ENCODE data around the gene FGF23.

- TF ChIP-seq MAZ (IDR thresholded peaks at IDR 0.05; ENCODE audit: borderline replicate concordance, low read depth, low read length) = no peak
- TF ChIP-seq CTCF (conservative IDR thresholded peaks at IDR 0.05; ENCODE audit: low read depth, low read length) = no peak
- TF ChIP-seq USF2 (IDR thresholded peaks at IDR 0.05; ENCODE audit: low read depth, low read length) = no peak
- no peak for TF ChIP-seq POLR2A (IDR thresholded peaks at IDR 0.05; ENCODE audit: low read depth, low read length)
- no peak for TF ChIP-seq RAD21 (IDR thresholded peaks at IDR 0.05; ENCODE audit: low read length)
- no peak for TF ChIP-seq MXI1 (IDR thresholded peaks at IDR 0.05; ENCODE audit: borderline replicate concordance, low read depth, low read length)
- TF ChIP-seq MAFK (IDR thresholded peaks at IDR 0.05; ENCODE audit: low read depth, low read length) = no peak
- no peak for TF ChIP-seq BHLHE40 (IDR thresholded peaks at IDR 0.05; ENCODE audit: low read depth, low read length)
- no peak for TF ChIP-seq RCOR1 (IDR thresholded peaks at IDR 0.05; ENCODE audit: insufficient replicate concordance, low read length)
- no peak for TF ChIP-seq NFE2L2 (IDR thresholded peaks at IDR 0.05; ENCODE audit: low read depth, low read length)
- TF ChIP-seq CEBPB (IDR thresholded peaks at IDR 0.05; ENCODE audit: low read depth, low read length) = no peak
- no peak for TF ChIP-seq FOS (IDR thresholded peaks at IDR 0.05; ENCODE audit: low read depth, low read length)
These were observed at the start of gene FGF23 for GRCh38 chr12:4379405-4379804.

Data from IMR-90 (cell line).